ENCODE data around the gene VPS4B.
A peak's percentile ranks its signal among the peaks of the same experiment; 100 is the strongest.

VPS4B gene

GRCh38 chr18:63378919-63379638, 43.2 kb downstream of the VPS4B start:
- TF ChIP-seq CTCF (conservative IDR thresholded peaks at IDR 0.05; ENCODE audit: low read depth, low read length) = no peak
- H3K27ac ChIP-seq = no peak overlapping the region
- peak overlapping the region; percentile 39 for H3K4me2 ChIP-seq
- no peaks in the 10 kb centered on the region for H4K20me1 ChIP-seq (ENCODE audit: insufficient read depth)
- no peak overlapping the region for H3K9ac ChIP-seq
- no peaks in the 10 kb centered on the region for H3K27me3 ChIP-seq (ENCODE audit: insufficient read depth, low read depth)
- no peaks in the 10 kb centered on the region for H3K79me2 ChIP-seq (ENCODE audit: insufficient read depth, low read depth)
- H3K36me3 ChIP-seq (ENCODE audit: insufficient read depth) = no peaks in the 10 kb centered on the region
- H3K4me1 ChIP-seq (ENCODE audit: low read depth, poor library complexity, severe bottlenecking) = peaks cover 11% of the 10 kb centered on the region
- no peak overlapping the region for H3K4me3 ChIP-seq (IDR thresholded peaks at IDR 0.05; ENCODE audit: insufficient read depth, low read depth, low read length)
- H2AFZ ChIP-seq (ENCODE audit: low read depth) = no peak overlapping the region

GRCh38 chr18:63377275-63377980, 44.8 kb downstream of the VPS4B start:
- no peaks in the 10 kb centered on the region for H3K79me2 ChIP-seq (ENCODE audit: insufficient read depth, low read depth)
- no peak overlapping the region for H3K4me3 ChIP-seq (IDR thresholded peaks at IDR 0.05; ENCODE audit: insufficient read depth, low read depth, low read length)
- H3K36me3 ChIP-seq (ENCODE audit: insufficient read depth) = no peaks in the 10 kb centered on the region
- H3K9ac ChIP-seq = no peak overlapping the region
- H3K4me1 ChIP-seq (ENCODE audit: low read depth, poor library complexity, severe bottlenecking) = peaks cover 11% of the 10 kb centered on the region
- H3K4me2 ChIP-seq = no peak overlapping the region
- no peaks in the 10 kb centered on the region for H4K20me1 ChIP-seq (ENCODE audit: insufficient read depth)
- TF ChIP-seq CTCF (conservative IDR thresholded peaks at IDR 0.05; ENCODE audit: low read depth, low read length) = no peak
- H2AFZ ChIP-seq (ENCODE audit: low read depth) = no peak overlapping the region
- no peak overlapping the region for H3K27ac ChIP-seq
- no peaks in the 10 kb centered on the region for H3K27me3 ChIP-seq (ENCODE audit: insufficient read depth, low read depth)

GRCh38 chr18:63376538-63376937, 45.7 kb downstream of the VPS4B start:
- no peak overlapping the region for H3K9ac ChIP-seq

GRCh38 chr18:63374540-63374939, 47.7 kb downstream of the VPS4B start:
- Histone ChIP-seq H3K79me2 (ENCODE audit: insufficient read depth, low read depth) (no peaks in the 10 kb centered on the region), H3K4me1 (ENCODE audit: low read depth, poor library complexity, severe bottlenecking) (peaks cover 10% of the 10 kb centered on the region), H4K20me1 (ENCODE audit: insufficient read depth) (no peaks in the 10 kb centered on the region), H2AFZ (ENCODE audit: low read depth) (no peak overlapping the region), H3K4me3 (IDR thresholded peaks at IDR 0.05; ENCODE audit: insufficient read depth, low read depth, low read length) (no peak overlapping the region), H3K27ac (no peak overlapping the region), H3K36me3 (ENCODE audit: insufficient read depth) (no peaks in the 10 kb centered on the region; the same call in 1 of the 2 replicates), H3K4me2 (no peak overlapping the region), H3K27me3 (ENCODE audit: insufficient read depth, low read depth) (no peaks in the 10 kb centered on the region), H3K9ac (no peak overlapping the region)
- TF ChIP-seq CTCF (conservative IDR thresholded peaks at IDR 0.05; ENCODE audit: low read depth, low read length) = no peak

More at GRCh38 chr18:63376538-63376937, 45.7 kb downstream of the VPS4B start:
- Histone ChIP-seq H3K36me3 (ENCODE audit: insufficient read depth) (no peaks in the 10 kb centered on the region; the same call in 1 of the 2 replicates), H2AFZ (ENCODE audit: low read depth) (no peak overlapping the region), H3K27me3 (ENCODE audit: insufficient read depth, low read depth) (no peaks in the 10 kb centered on the region), H4K20me1 (ENCODE audit: insufficient read depth) (no peaks in the 10 kb centered on the region), H3K4me3 (IDR thresholded peaks at IDR 0.05; ENCODE audit: insufficient read depth, low read depth, low read length) (no peak overlapping the region), H3K4me1 (ENCODE audit: low read depth, poor library complexity, severe bottlenecking) (peaks cover 11% of the 10 kb centered on the region), H3K4me2 (no peak overlapping the region), H3K27ac (no peak overlapping the region), H3K79me2 (ENCODE audit: insufficient read depth, low read depth) (no peaks in the 10 kb centered on the region)
- TF ChIP-seq CTCF (conservative IDR thresholded peaks at IDR 0.05; ENCODE audit: low read depth, low read length) = no peak
